SK-N-SH (cell line): Measurements from ENCODE around the gene ZDBF2.

Experiments
- CHD2 ChIP-seq: fragments of 150-350 bp; IDR thresholded peaks from 2 replicates; pipeline ENCODE4 v1.6.1; 2018; ENCODE audit warnings: low read length; ENCODE audit not compliant: partially characterized antibody
- CTCF ChIP-seq: fragments of 200-600 bp; sonication (generic); IDR thresholded peaks from 2 replicates; pipeline ENCODE4 v1.6.1; 2017; ENCODE audit warnings: antibody characterized with exemption, mild to moderate bottlenecking, moderate library complexity
- ELF1 ChIP-seq: IDR thresholded peaks from 2 replicates; pipeline ENCODE4 v1.4.0; 2012
- GATA2 ChIP-seq: sonication (generic); formaldehyde crosslinking; IDR thresholded peaks from 2 replicates; pipeline ENCODE4 v1.5.0; 2020; ENCODE audit warnings: mild to moderate bottlenecking, missing genetic modification reagents
- SIN3A ChIP-seq: IDR thresholded peaks from 2 replicates; pipeline ENCODE4 v1.6.1; 2012; ENCODE audit warnings: low read depth, mild to moderate bottlenecking, low read length, moderate library complexity, borderline replicate concordance
- SMC3 ChIP-seq: IDR thresholded peaks from 2 replicates; pipeline ENCODE4 v1.6.1; 2012; ENCODE audit warnings: low read depth, low read length, improper control_type of control experiment
- USF1 ChIP-seq: IDR thresholded peaks from 2 replicates; pipeline ENCODE4 v1.4.0; 2012; ENCODE audit warnings: low read depth, borderline replicate concordance
- USF2 ChIP-seq: fragments of 150-350 bp; IDR thresholded peaks from 2 replicates; pipeline ENCODE4 v1.6.1; 2017; ENCODE audit warnings: antibody characterized with exemption, low read length, low read depth, borderline replicate concordance

GRCh38 chr2:206323033-206323432, 48.6 kb downstream of the ZDBF2 start:
- TF ChIP-seq SIN3A (no peak), CTCF (no peak), CHD2 (no peak), ELF1 (no peak), USF1 (no peak), USF2 (no peak), SMC3 (no peak), GATA2 (CRISPR knock-in tag) (no peak)
